ENCODE results near the gene OCA2. TPM values are rescaled to one million over a fixed set of nuclear protein-coding genes. Genes with fewer than 3 reads are reported as not detected.

OCA2 gene
- total and polyA plus RNA-seq, 7 donors, result 0.36 to 0.41 TPM; not detected in 5

GRCh38 chr15:27747997-27748396 is 351.1 kb downstream of the OCA2 start:
- peaks cover 0 to 4% (median 0%) of the 10 kb centered on the region in 4 donors for H3K9me3 ChIP-seq
- no peak for TF ChIP-seq POLR2AphosphoS5 (IDR thresholded peaks at IDR 0.05)
- H3K4me3 ChIP-seq, result no peak overlapping the region
- H3K27ac ChIP-seq, result no peak overlapping the region
- intact Hi-C loops (cut with DNase I), result no loop called here
- no peaks in the 10 kb centered on the region for H3K27me3 ChIP-seq
- DNase-seq, result peak; percentile 9
- H3K4me1 ChIP-seq, result no peaks in the 10 kb centered on the region
- WGBS, 2 donors, result 94 to 97% methylated on average over 2 of the region's 2 CpGs
- no peaks in the 10 kb centered on the region for H3K36me3 ChIP-seq

DNA sequence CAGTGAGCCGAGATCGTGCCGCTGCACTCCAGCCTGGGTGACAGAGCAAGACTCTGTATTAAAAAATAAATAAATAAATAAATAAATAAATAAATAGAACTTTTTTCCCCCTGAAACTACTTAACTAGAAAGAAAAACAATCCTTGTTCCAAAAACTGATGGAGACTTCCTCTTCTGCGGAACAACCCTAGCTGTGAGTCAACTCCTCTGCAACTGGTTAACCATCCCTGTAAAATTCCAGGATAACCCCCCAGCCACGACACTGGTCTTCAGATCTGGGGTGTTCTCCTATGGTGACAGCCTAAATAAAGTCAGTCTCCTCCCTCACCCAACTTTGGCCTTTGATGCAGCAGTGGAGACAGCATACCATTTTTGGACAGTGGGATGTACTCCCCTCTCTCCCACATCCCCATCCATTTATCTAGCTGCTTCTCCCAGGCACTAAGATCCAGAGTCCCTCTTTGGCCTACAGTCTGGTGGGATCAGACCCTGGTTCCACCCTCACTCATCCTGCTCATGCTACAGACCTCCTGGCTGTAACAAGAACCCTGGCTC is 352.6 kb downstream of the OCA2 start:
- Histone ChIP-seq H3K9me3 (peaks cover 0 to 4% (median 0%) of the 10 kb centered on the region in 4 donors), H3K27ac (no peak overlapping the region), H3K4me1 (no peaks in the 10 kb centered on the region), H3K27me3 (no peaks in the 10 kb centered on the region), H3K4me3 (no peak overlapping the region), H3K36me3 (no peaks in the 10 kb centered on the region)
- intact Hi-C loops (cut with DNase I), result no loop called here
- TF ChIP-seq POLR2AphosphoS5 (IDR thresholded peaks at IDR 0.05) (no peak), CTCF (IDR thresholded peaks at IDR 0.05) (no peak), EP300 (IDR thresholded peaks at IDR 0.05) (no peak), POLR2A (IDR thresholded peaks at IDR 0.05) (no peak)
- WGBS, 2 donors, result 69 to 89% methylated on average over 5 of the region's 5 CpGs
- DNase-seq, result peak; percentile 10

GRCh38 chr15:27744641-27745040 is 354.5 kb downstream of the OCA2 start:
- Histone ChIP-seq H3K4me1 (no peaks in the 10 kb centered on the region), H3K27ac (no peak overlapping the region), H3K4me3 (no peak overlapping the region), H3K27me3 (no peaks in the 10 kb centered on the region), H3K36me3 (no peaks in the 10 kb centered on the region), H3K9me3 (peaks cover 0 to 4% (median 0%) of the 10 kb centered on the region in 4 donors)
- peak; percentile 15 for DNase-seq
- 77 to 84% methylated on average over 3 of the region's 3 CpGs for WGBS, 2 donors
- intact Hi-C loops (cut with DNase I), result no loop called here
- TF ChIP-seq EP300 (IDR thresholded peaks at IDR 0.05) (no peak), POLR2AphosphoS5 (IDR thresholded peaks at IDR 0.05) (no peak), POLR2A (IDR thresholded peaks at IDR 0.05) (no peak), CTCF (IDR thresholded peaks at IDR 0.05) (no peak)

GRCh38 chr15:27743638-27744037 is 355.5 kb downstream of the OCA2 start:
- no peaks in the 10 kb centered on the region for H3K4me1 ChIP-seq
- H3K4me3 ChIP-seq, result no peak overlapping the region
- no peaks in the 10 kb centered on the region for H3K27me3 ChIP-seq
- no peaks in the 10 kb centered on the region for H3K36me3 ChIP-seq
- peaks cover 0 to 4% (median 0%) of the 10 kb centered on the region in 4 donors for H3K9me3 ChIP-seq
- 93 to 94% methylated on average over 8 of the region's 8 CpGs for WGBS, 2 donors
- intact Hi-C loops (cut with DNase I), result no loop called here
- H3K27ac ChIP-seq, result no peak overlapping the region
- DNase-seq, result no peak
- no peak for TF ChIP-seq POLR2A (IDR thresholded peaks at IDR 0.05)
- no peak for TF ChIP-seq POLR2AphosphoS5 (IDR thresholded peaks at IDR 0.05)
- TF ChIP-seq CTCF (IDR thresholded peaks at IDR 0.05), result no peak
- TF ChIP-seq EP300 (IDR thresholded peaks at IDR 0.05), result no peak

DNA sequence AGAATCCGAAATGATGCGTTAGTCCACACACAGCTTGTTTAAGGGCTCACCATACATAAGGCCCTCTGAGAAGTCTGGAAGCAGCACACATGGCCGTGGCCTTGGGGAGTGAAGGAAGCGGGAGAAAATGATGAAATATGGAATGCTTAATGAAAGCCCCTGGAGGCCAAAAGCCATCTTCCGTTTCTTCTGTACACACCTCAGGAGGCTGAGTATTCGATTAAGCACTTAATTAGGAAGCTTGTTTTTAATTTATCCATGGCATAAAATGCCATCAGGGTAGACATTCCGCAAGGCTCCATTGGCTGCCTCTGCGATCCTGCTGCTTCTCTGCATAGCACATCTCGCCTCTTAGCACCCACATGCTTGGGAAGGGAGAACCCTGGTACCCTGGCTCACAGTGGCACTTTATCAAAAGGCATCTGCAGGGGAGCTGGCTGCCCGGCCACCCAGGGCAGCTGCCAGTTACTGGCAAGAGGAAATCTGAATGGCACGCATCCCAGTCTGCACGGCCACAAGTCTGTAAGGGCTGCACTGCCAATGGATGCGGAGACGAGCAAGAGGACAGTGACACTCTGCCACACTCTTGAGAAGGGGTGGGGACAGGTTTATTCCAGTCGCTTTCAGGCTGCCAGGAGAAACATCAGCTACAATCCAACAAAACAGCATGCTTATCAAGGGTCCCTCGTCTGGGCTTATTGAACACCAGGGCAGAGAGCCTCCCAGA is 356.2 kb downstream of the OCA2 start:
- Histone ChIP-seq H3K36me3 (no peaks in the 10 kb centered on the region), H3K9me3 (peaks cover 0 to 4% (median 0%) of the 10 kb centered on the region in 4 donors), H3K27ac (no peak overlapping the region), H3K4me1 (no peaks in the 10 kb centered on the region), H3K4me3 (no peak overlapping the region), H3K27me3 (no peaks in the 10 kb centered on the region)
- WGBS, 2 donors, result 85 to 87% methylated on average over 16 of the region's 16 CpGs
- no peak for TF ChIP-seq POLR2A (IDR thresholded peaks at IDR 0.05)
- no peak for TF ChIP-seq CTCF (IDR thresholded peaks at IDR 0.05)
- TF ChIP-seq POLR2AphosphoS5 (IDR thresholded peaks at IDR 0.05), result no peak
- no peak for TF ChIP-seq EP300 (IDR thresholded peaks at IDR 0.05)
- intact Hi-C loops (cut with DNase I), result no loop called here
- DNase-seq, result no peak
